Keratinocyte (primary cell): ENCODE results near the gene FARP2.

ENCODE experiments used
- EZH2 ChIP-seq: IDR thresholded peaks from one replicate; pipeline ENCODE4 v1.6.1; 2012; ENCODE audit warnings: inconsistent platforms, mild to moderate bottlenecking, low read length, moderate library complexity
- TF ChIP-seq, protein P1 (sequence below), 3 experiments: IDR thresholded peaks in 1 of 3; conservative IDR thresholded peaks in 1 of 3; optimal IDR thresholded peaks in 1 of 3; 2 replicates in 2 of 3; 3 replicates in 1 of 3; pipeline versions ENCODE3 to v1.5.1; 2011; ENCODE audit warnings: low read length in 3 of 3, mild to moderate bottlenecking in 3 of 3, moderate library complexity in 2 of 3, control low read depth in 1 of 3, inconsistent platforms in 1 of 3; ENCODE audit not compliant: insufficient read depth in 2 of 3; ENCODE audit errors: extremely low read depth in 1 of 3

DNA sequence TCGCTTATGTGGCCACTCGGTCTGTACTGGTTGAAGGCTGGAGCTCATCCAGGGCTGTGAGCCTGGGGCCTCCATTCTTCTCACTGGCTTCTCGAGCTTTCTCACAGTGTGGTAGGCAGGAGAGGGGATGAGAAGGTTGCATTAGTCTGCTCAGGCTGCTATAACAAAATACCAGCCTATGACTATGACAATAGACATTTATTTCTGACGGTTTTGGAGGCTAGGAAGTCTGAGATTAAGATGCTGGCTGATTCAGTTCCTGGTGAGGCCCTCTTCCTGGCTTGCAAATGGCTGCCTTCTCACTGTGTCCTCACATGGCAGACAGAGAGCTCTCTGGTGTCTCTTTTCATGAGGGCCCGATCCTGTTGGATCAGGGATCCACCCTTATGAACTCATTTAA, 158.5 kb downstream of the FARP2 start:
- TF ChIP-seq, protein P1, sequence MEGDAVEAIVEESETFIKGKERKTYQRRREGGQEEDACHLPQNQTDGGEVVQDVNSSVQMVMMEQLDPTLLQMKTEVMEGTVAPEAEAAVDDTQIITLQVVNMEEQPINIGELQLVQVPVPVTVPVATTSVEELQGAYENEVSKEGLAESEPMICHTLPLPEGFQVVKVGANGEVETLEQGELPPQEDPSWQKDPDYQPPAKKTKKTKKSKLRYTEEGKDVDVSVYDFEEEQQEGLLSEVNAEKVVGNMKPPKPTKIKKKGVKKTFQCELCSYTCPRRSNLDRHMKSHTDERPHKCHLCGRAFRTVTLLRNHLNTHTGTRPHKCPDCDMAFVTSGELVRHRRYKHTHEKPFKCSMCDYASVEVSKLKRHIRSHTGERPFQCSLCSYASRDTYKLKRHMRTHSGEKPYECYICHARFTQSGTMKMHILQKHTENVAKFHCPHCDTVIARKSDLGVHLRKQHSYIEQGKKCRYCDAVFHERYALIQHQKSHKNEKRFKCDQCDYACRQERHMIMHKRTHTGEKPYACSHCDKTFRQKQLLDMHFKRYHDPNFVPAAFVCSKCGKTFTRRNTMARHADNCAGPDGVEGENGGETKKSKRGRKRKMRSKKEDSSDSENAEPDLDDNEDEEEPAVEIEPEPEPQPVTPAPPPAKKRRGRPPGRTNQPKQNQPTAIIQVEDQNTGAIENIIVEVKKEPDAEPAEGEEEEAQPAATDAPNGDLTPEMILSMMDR (optimal IDR thresholded peaks at IDR 0.05 in 1 of 3, IDR thresholded peaks at IDR 0.05 in 1 of 3, conservative IDR thresholded peaks at IDR 0.05 in 1 of 3; ENCODE audit: extremely low read depth in 1 of 3, insufficient read depth in 2 of 3, low read length in 3 of 3): no peak
- no peak for TF ChIP-seq EZH2
